WTC11 (cell line): ENCODE data around the gene PPARA.

Experiments
- ATF1 ChIP-seq: sonication (generic); formaldehyde crosslinking; IDR thresholded peaks from 2 replicates; pipeline ENCODE4 v1.8.1; 2023; ENCODE audit warnings: mild to moderate bottlenecking, moderate library complexity, missing genetic modification reagents
- CBFB ChIP-seq: sonication (generic); formaldehyde crosslinking; IDR thresholded peaks from 2 replicates; pipeline ENCODE4 v1.8.1; 2022; ENCODE audit warnings: mild to moderate bottlenecking, low read depth, missing genetic modification reagents
- CREB1 ChIP-seq: sonication (generic); formaldehyde crosslinking; IDR thresholded peaks from 2 replicates; pipeline ENCODE4 v1.8.0; 2023; ENCODE audit warnings: mild to moderate bottlenecking, missing genetic modification reagents
- CTCF ChIP-seq: fragments of 200-600 bp; IDR thresholded peaks from 2 replicates; pipeline ENCODE4 v1.8.0; 2022; ENCODE audit warnings: antibody characterized with exemption
- E2F4 ChIP-seq: sonication (generic); formaldehyde crosslinking; IDR thresholded peaks from 2 replicates; pipeline ENCODE4 v1.8.1; 2022; ENCODE audit warnings: low read depth, mild to moderate bottlenecking, moderate library complexity, missing genetic modification reagents, borderline replicate concordance
- E2F5 ChIP-seq: sonication (generic); formaldehyde crosslinking; IDR thresholded peaks from 2 replicates; pipeline ENCODE4 v1.8.1; 2022; ENCODE audit warnings: mild to moderate bottlenecking, moderate library complexity, missing genetic modification reagents
- FOXK1 ChIP-seq: sonication (generic); formaldehyde crosslinking; IDR thresholded peaks from 2 replicates; pipeline ENCODE4 v1.8.0; 2022; ENCODE audit warnings: mild to moderate bottlenecking, moderate library complexity, missing genetic modification reagents
- NFYB ChIP-seq: sonication (generic); formaldehyde crosslinking; conservative IDR thresholded peaks from 2 replicates; pipeline ENCODE4 v1.8.0; 2022; ENCODE audit warnings: low read depth, missing genetic modification reagents
- RELA ChIP-seq: sonication (generic); formaldehyde crosslinking; IDR thresholded peaks from 2 replicates; pipeline ENCODE4 v1.8.1; 2022; ENCODE audit warnings: missing genetic modification reagents, mild to moderate bottlenecking, borderline replicate concordance
- ZBTB43 ChIP-seq: sonication (generic); formaldehyde crosslinking; IDR thresholded peaks from 2 replicates; pipeline ENCODE4 v1.8.1; 2023; ENCODE audit warnings: mild to moderate bottlenecking, missing genetic modification reagents
- ZNF396 ChIP-seq: fragments of 250-450 bp; sonication (Bioruptor Pico); IDR thresholded peaks from 2 replicates; pipeline ENCODE4 v1.8.0; 2021; ENCODE audit warnings: mild to moderate bottlenecking, moderate library complexity, borderline replicate concordance
- ZSCAN18 ChIP-seq: fragments of 250-450 bp; sonication (Bioruptor Pico); IDR thresholded peaks from 2 replicates; pipeline ENCODE4 v2.1.2; 2022; ENCODE audit warnings: mild to moderate bottlenecking, moderate library complexity

GRCh38 chr22:46159777-46160176 lies 9.5 kb downstream of the PPARA start:
- TF ChIP-seq CBFB, result no peak
- no peak for TF ChIP-seq NFYB
- no peak for TF ChIP-seq RELA (CRISPR knock-in tag)
- no peak for TF ChIP-seq ZSCAN18
- TF ChIP-seq CTCF, result no peak
- no peak for TF ChIP-seq FOXK1 (CRISPR knock-in tag)
- no peak for TF ChIP-seq E2F5 (CRISPR knock-in tag)
- no peak for TF ChIP-seq ATF1 (CRISPR knock-in tag)
- no peak for TF ChIP-seq ZBTB43 (CRISPR knock-in tag)
- no peak for TF ChIP-seq E2F4 (CRISPR knock-in tag)
- no peak for TF ChIP-seq CREB1 (CRISPR knock-in tag)
- no peak for TF ChIP-seq ZNF396
